H1 (cell line): Measurements from ENCODE around the gene FGF12.

Source experiments
- ATF2 ChIP-seq: IDR thresholded peaks from 2 replicates; pipeline ENCODE4 v1.6.1; 2012; ENCODE audit warnings: low read length, inconsistent platforms
- CREB1 ChIP-seq: IDR thresholded peaks from 2 replicates; pipeline ENCODE4 v1.6.1; 2012; ENCODE audit warnings: inconsistent platforms
- CTCF ChIP-seq, 3 experiments: IDR thresholded peaks; 1 replicate in 2 of 3; 2 replicates in 1 of 3; pipeline versions ENCODE4 v1.5.1 to v1.6.1; 2011; ENCODE audit warnings: low read length in 3 of 3, mild to moderate bottlenecking in 3 of 3, inconsistent platforms in 2 of 3, low read depth in 1 of 3, moderate library complexity in 1 of 3; ENCODE audit not compliant: insufficient read depth in 1 of 3; ENCODE audit errors: control extremely low read depth in 1 of 3
- EZH2 ChIP-seq: fragments of 200-600 bp; sonication (generic); IDR thresholded peaks from 2 replicates; pipeline ENCODE4 v1.7.1; 2012; ENCODE audit warnings: low read depth, mild to moderate bottlenecking, moderate library complexity, low read length, inconsistent platforms; ENCODE audit not compliant: severe bottlenecking
- FOSL1 ChIP-seq: IDR thresholded peaks from 2 replicates; pipeline ENCODE4 v1.6.1; 2011; ENCODE audit warnings: mild to moderate bottlenecking, low read depth, low read length, moderate library complexity; ENCODE audit not compliant: insufficient read depth
- JUN ChIP-seq: IDR thresholded peaks from 2 replicates; pipeline ENCODE4 v1.6.1; 2011; ENCODE audit warnings: low read depth, mild to moderate bottlenecking, improper control_type of control experiment, low read length
- POLR2A ChIP-seq, 2 experiments: IDR thresholded peaks; 1 replicate in 1 of 2; 2 replicates in 1 of 2; pipeline ENCODE4 v1.6.1; 2011; ENCODE audit warnings: low read depth in 2 of 2, low read length in 2 of 2, mild to moderate bottlenecking in 2 of 2; ENCODE audit errors: control extremely low read depth in 1 of 2

- no peak for TF ChIP-seq CREB1
- no peak for TF ChIP-seq JUN
- no peak for TF ChIP-seq ATF2
- peak; percentile 12 to 24 (median 14); a peak in 3 of 4 replicates for TF ChIP-seq CTCF (IDR thresholded peaks at IDR 0.05; ENCODE audit: control extremely low read depth in 1 of 3, insufficient read depth in 1 of 3, low read depth in 1 of 3, low read length in 3 of 3)
- no peak for TF ChIP-seq EZH2
- no peak for TF ChIP-seq POLR2A (IDR thresholded peaks at IDR 0.05; ENCODE audit: control extremely low read depth in 1 of 2, low read depth in 2 of 2, low read length in 2 of 2)
- no peak for TF ChIP-seq FOSL1
Measured at GRCh38 chr3:192299921-192300320, 427.4 kb downstream of the FGF12 start.
